K562 (cell line): ENCODE results near the gene LENG9. TPM values are rescaled to one million over a fixed set of nuclear protein-coding genes. Genes with fewer than 3 reads are reported as not detected.

ENCODE experiments used
- ATAC-seq: fragments of 200-7000 bp; cut with Tn5 transposase; 3 replicates; pipeline ENCODE4 v1.9.1; 2020; ENCODE audit warnings: moderate library complexity
- BruUV-seq: library from RNA; stranded (reverse); fragments of 400-500 nt; replicated peaks from 2 replicates; lab custom pipeline; 2021; lab: Mats Ljungman, UMichigan
- CTCF ChIA-PET: fragments of 300-600 bp; formaldehyde crosslinking; extraction: SDS; loops from one replicate; lab custom pipeline; 2021; ENCODE audit warnings: low intra/inter-chr PET ratio; lab: Yijun Ruan, JAX
- POLR2A ChIA-PET: fragments of 300-600, 350-650 bp; sonication (Branson Sonifier 250); formaldehyde crosslinking; extraction: SDS; loops from one replicate; lab custom pipeline; 2021; ENCODE audit warnings: antibody characterized with exemption, inconsistent platforms; lab: Yijun Ruan, JAX
- DNase-seq, 4 experiments: peaks; one replicate each; pipeline versions ENCODE4 v3.0.0 to v3.0.0-alpha.2; 2011 to 2018; ENCODE audit warnings: low spot score in 3 of 4, mixed read lengths in 3 of 4; ENCODE audit errors: extremely low read depth in 1 of 4
- FAIRE-seq: peaks from 2 replicates; lab custom pipeline; 2011; peaks lifted over from hg19 to GRCh38; lab: Jason Lieb, UNC
- H2AFZ ChIP-seq: 2 replicates; pipeline ENCODE4 v1.6.0; 2011; ENCODE audit warnings: low read depth, low read length, control low read depth, inconsistent platforms
- H3K27ac ChIP-seq: fragments of 200-600 bp; 3 replicates; pipeline ENCODE4 v1.8.0; 2011; ENCODE audit warnings: low read depth, mild to moderate bottlenecking, control low read depth, inconsistent platforms, low read length, moderate library complexity, mixed read lengths; ENCODE audit errors: extremely low read depth
- H3K27me3 ChIP-seq, 2 experiments: fragments of 300-600 bp in 1 of 2; 2 replicates in 1 of 2; 3 replicates in 1 of 2; pipeline versions ENCODE4 v1.6.0 to v1.8.0; 2011; ENCODE audit warnings: inconsistent platforms in 2 of 2, low read length in 2 of 2, mild to moderate bottlenecking in 1 of 2, mixed read lengths in 1 of 2, moderate library complexity in 1 of 2; ENCODE audit not compliant: control insufficient read depth in 2 of 2, insufficient read depth in 2 of 2
- H3K36me3 ChIP-seq: fragments of 300-600 bp; 3 replicates; pipeline ENCODE4 v1.8.0; 2011; ENCODE audit warnings: mild to moderate bottlenecking, low read length, inconsistent platforms; ENCODE audit not compliant: control insufficient read depth, insufficient read depth
- H3K4me1 ChIP-seq, 2 experiments: fragments of 200-600 bp in 1 of 2; replicated peaks in 1 of 2; 2 replicates in 1 of 2; 3 replicates in 1 of 2; pipeline versions ENCODE4 v1.5.1 to v1.8.0; 2011; ENCODE audit warnings: inconsistent platforms in 2 of 2, low read length in 2 of 2, mild to moderate bottlenecking in 1 of 2, mixed read lengths in 1 of 2, moderate library complexity in 1 of 2; ENCODE audit not compliant: control insufficient read depth in 2 of 2, insufficient read depth in 2 of 2
- H3K4me2 ChIP-seq: 2 replicates; pipeline ENCODE4 v1.6.1; 2011; ENCODE audit warnings: low read length, control low read depth, inconsistent platforms, mixed read lengths; ENCODE audit not compliant: insufficient read depth
- H3K4me3 ChIP-seq: fragments of 200-600 bp; sonication (generic), shearing (Covaris generic); 2 replicates; pipeline ENCODE4 v1.5.1; 2016; ENCODE audit warnings: control low read depth, inconsistent platforms
- H3K79me2 ChIP-seq: fragments of 200-600 bp; 3 replicates; pipeline ENCODE4 v1.8.0; 2011; ENCODE audit warnings: low read length, inconsistent platforms; ENCODE audit not compliant: control insufficient read depth, insufficient read depth
- H3K9ac ChIP-seq, 2 experiments: 2 replicates each; pipeline versions ENCODE4 v1.6.0 to v1.6.1; 2011; ENCODE audit warnings: low read depth in 2 of 2, low read length in 2 of 2, control low read depth in 1 of 2, inconsistent platforms in 1 of 2, mild to moderate bottlenecking in 1 of 2, mixed read lengths in 1 of 2; ENCODE audit not compliant: insufficient read depth in 1 of 2
- H3K9me1 ChIP-seq: one replicate; pipeline ENCODE4 v1.6.0; 2011; ENCODE audit warnings: inconsistent platforms, mild to moderate bottlenecking, low read length, moderate library complexity; ENCODE audit not compliant: control insufficient read depth, insufficient read depth
- H3K9me3 ChIP-seq: replicated peaks from 2 replicates; pipeline ENCODE4 v1.5.1; 2011; ENCODE audit warnings: low read depth, low read length, inconsistent platforms; ENCODE audit not compliant: control insufficient read depth, insufficient read depth
- H4K20me1 ChIP-seq: replicated peaks from 2 replicates; pipeline ENCODE4 v1.6.1; 2011; ENCODE audit warnings: low read length, inconsistent platforms, mixed read lengths; ENCODE audit not compliant: control insufficient read depth, insufficient read depth
- CBX5 ChIP-seq: IDR thresholded peaks from 2 replicates; pipeline ENCODE4 v1.6.1; 2014; ENCODE audit warnings: low read depth, borderline replicate concordance
- CHD1 ChIP-seq: fragments of 200-600 bp; sonication (generic); IDR thresholded peaks from one replicate; pipeline ENCODE4 v1.6.1; 2012; ENCODE audit warnings: mild to moderate bottlenecking, moderate library complexity, low read length, inconsistent platforms
- CTBP1 ChIP-seq: fragments of 450-650 bp; IDR thresholded peaks from 2 replicates; pipeline ENCODE4 v1.6.1; 2016; ENCODE audit warnings: borderline replicate concordance
- DMBX1 ChIP-seq: fragments of 250-450 bp; sonication (Bioruptor Pico); IDR thresholded peaks from 2 replicates; pipeline ENCODE4 v1.8.0; 2022; ENCODE audit warnings: inconsistent platforms, mild to moderate bottlenecking, moderate library complexity, borderline replicate concordance
- E2F6 ChIP-seq, 2 experiments: IDR thresholded peaks; 2 replicates each; pipeline ENCODE4 v1.6.1; 2011; ENCODE audit warnings: borderline replicate concordance in 1 of 2, control low read depth in 1 of 2, low read depth in 1 of 2, low read length in 1 of 2, mild to moderate bottlenecking in 1 of 2, mixed read lengths in 1 of 2, moderate library complexity in 1 of 2; ENCODE audit not compliant: insufficient read depth in 1 of 2, insufficient read length in 1 of 2, poor library complexity in 1 of 2, severe bottlenecking in 1 of 2; ENCODE audit errors: extremely low read depth in 1 of 2
- KHSRP ChIP-seq: fragments of 450-650 bp; IDR thresholded peaks from 2 replicates; pipeline ENCODE4 v1.6.1; 2017
- KLF1 ChIP-seq: fragments of 450-650 bp; IDR thresholded peaks from 2 replicates; pipeline ENCODE4 v1.6.1; 2016; ENCODE audit warnings: missing genetic modification characterization, missing compliant biosample characterization
- KLF13 ChIP-seq: fragments of 450-650 bp; IDR thresholded peaks from 2 replicates; pipeline ENCODE4 v1.6.1; 2016; ENCODE audit warnings: missing genetic modification characterization, low read depth, mild to moderate bottlenecking, missing compliant biosample characterization, moderate library complexity, borderline replicate concordance
- RBM34 ChIP-seq: fragments of 200-400 bp; formaldehyde crosslinking; IDR thresholded peaks from 2 replicates; pipeline ENCODE4 v1.6.1; 2018; ENCODE audit warnings: low read length, borderline replicate concordance; ENCODE audit not compliant: insufficient read depth
- TEAD4 ChIP-seq, 2 experiments: sonication (generic) in 1 of 2; formaldehyde crosslinking in 1 of 2; IDR thresholded peaks; 2 replicates each; pipeline versions ENCODE4 v1.6.1 to v1.8.0; 2012 to 2022; ENCODE audit warnings: borderline replicate concordance in 1 of 2, inconsistent platforms in 1 of 2, low read length in 1 of 2, mild to moderate bottlenecking in 1 of 2, missing genetic modification reagents in 1 of 2
- THRAP3 ChIP-seq: fragments of 450-650 bp; IDR thresholded peaks from 2 replicates; pipeline ENCODE4 v1.6.1; 2016; ENCODE audit warnings: mild to moderate bottlenecking, inconsistent platforms, borderline replicate concordance
- TSC22D4 ChIP-seq: fragments of 450-650 bp; IDR thresholded peaks from 2 replicates; pipeline ENCODE4 v1.6.1; 2016; ENCODE audit warnings: missing genetic modification characterization, missing biosample characterization, control low read depth
- ZKSCAN1 ChIP-seq: fragments of 150-350 bp; IDR thresholded peaks from 2 replicates; pipeline ENCODE4 v1.6.1; 2016; ENCODE audit warnings: low read depth, low read length
- ZNF23 ChIP-seq: fragments of 250-450 bp; sonication (Bioruptor Pico); IDR thresholded peaks from 2 replicates; pipeline ENCODE4 v1.4.0; 2020; ENCODE audit warnings: mild to moderate bottlenecking
- ZNF695 ChIP-seq: fragments of 450-650 bp; formaldehyde crosslinking; IDR thresholded peaks from 2 replicates; pipeline ENCODE4 v1.4.0; 2020; ENCODE audit warnings: mild to moderate bottlenecking, moderate library complexity
- WGBS: fragments of 100-300 bp; shearing (Covaris generic); methylation state at CpG from one replicate; pipeline ENCODE4 v1.1.6; 2016; ENCODE audit warnings: low coverage, mixed read lengths; ENCODE audit not compliant: insufficient coverage; ENCODE audit errors: missing lambda C conversion rate; 5-methylcytosine and 5-hydroxymethylcytosine counted together
- in situ Hi-C: fragments of 300-500 bp; cut with MboI; formaldehyde crosslinking; loops from 4 replicates; pipeline ENCODE4 v1.15.0; 2018; ENCODE audit warnings: inconsistent platforms, mixed read lengths
- intact Hi-C: fragments of 100-400 bp; cut with micrococcal nuclease; formaldehyde crosslinking; loops from 2 replicates; pipeline ENCODE4 v1.14.2; 2022
- polyA plus RNA-seq, 8 experiments: library from polyadenylated mRNA; depleted of rRNA in 4 of 8; stranded (reverse) in 5 of 8; unstranded in 3 of 8; fragments of >200 nt; fragmentation: Nextera tagmentation in 2 of 8; fragmentation: Illumina TruSeq in 1 of 8; extraction: Ambion mirVana in 2 of 8; extraction: Trizol in 1 of 8; gene quantifications; 2 replicates each; pipeline versions ENCODE4 v1.2.1 to v1.2.3, GENCODE V29; 2011 to 2014; ENCODE audit warnings: inconsistent platforms in 1 of 8, missing spikeins in 1 of 8
- total RNA-seq, 7 experiments: library from RNA; depleted of rRNA in 6 of 7; stranded (reverse); fragments of >200 nt in 6 of 7; fragmentation: Illumina TruSeq in 2 of 7; extraction: Trizol in 2 of 7; gene quantifications; 2 replicates each; pipeline versions ENCODE4 v1.2.1 to v1.2.3, GENCODE V29; 2011 to 2021; ENCODE audit warnings: low replicate concordance in 1 of 7
- TF ChIP-seq, protein P1 (sequence below): fragments of 450-650 bp; IDR thresholded peaks from 2 replicates; pipeline ENCODE4 v1.6.1; 2017; ENCODE audit warnings: mild to moderate bottlenecking, moderate library complexity

The LENG9 gene
- total and polyA plus RNA-seq, 9 of the 15 experiments (the other 6 are each of a cell fraction or from before 2014, with no cell fraction given), result 0.06 to 0.64 (median 0.33) TPM; not detected in 1

- in situ Hi-C loops, result no loop called here
- H3K79me2 ChIP-seq, result no peaks in the 10 kb centered on the region
Observed at GRCh38 chr19:54415901-54416673, 47.5 kb downstream of the LENG9 start.

More at GRCh38 chr19:54415901-54416673, 47.5 kb downstream of the LENG9 start:
- H3K9ac ChIP-seq, result peak overlapping the region in 1 of 2 experiments; percentile 35; a peak in 1 of 4 replicates
- no peak overlapping the region for H3K4me3 ChIP-seq
- BruUV-seq, result no TSS peak
- DNase-seq (peak in 2 of 4 experiments; percentile 5 to 6), ATAC-seq (no peak), FAIRE-seq (no peak)
- H3K9me3 ChIP-seq, result no peaks in the 10 kb centered on the region
- no peaks in the 10 kb centered on the region for H3K36me3 ChIP-seq
- H3K4me2 ChIP-seq, result no peak overlapping the region
- no peaks in the 10 kb centered on the region for H3K9me1 ChIP-seq
- H4K20me1 ChIP-seq, result peaks cover 5% of the 10 kb centered on the region; the same call in 1 of the 2 replicates
- intact Hi-C loops, result no loop called here
- H3K27ac ChIP-seq, result no peak overlapping the region
- peaks cover 8 to 17% of the 10 kb centered on the region in 2 experiments for H3K27me3 ChIP-seq
- WGBS, result 3% methylated on average over 20 of the region's 28 CpGs
- ChIA-PET POLR2A (no interaction called here), CTCF (no interaction called here)
- H3K4me1 ChIP-seq, result peaks cover 0 to 33% of the 10 kb centered on the region in 2 experiments; a peak in 3 of 5 replicates
- H2AFZ ChIP-seq, result no peak overlapping the region
- TF ChIP-seq KLF13 (no peak), DMBX1 (CRISPR knock-in tag) (no peak), E2F6 (IDR thresholded peaks at IDR 0.05; ENCODE audit: borderline replicate concordance in 1 of 2, extremely low read depth in 1 of 2, insufficient read depth in 1 of 2, insufficient read length in 1 of 2, low read depth in 1 of 2, low read length in 1 of 2, poor library complexity in 1 of 2, severe bottlenecking in 1 of 2) (no peak), TSC22D4 (tag) (no peak), RBM34 (no peak), ZNF23 (CRISPR knock-in tag) (no peak), CHD1 (no peak), THRAP3 (no peak), CTBP1 (no peak), CBX5 (no peak), KHSRP (no peak), TEAD4 (IDR thresholded peaks at IDR 0.05; ENCODE audit: low read length) (no peak), TEAD4 (CRISPR knock-in tag; IDR thresholded peaks at IDR 0.05; ENCODE audit: borderline replicate concordance) (no peak), ZKSCAN1 (no peak), ZNF695 (no peak), KLF1 (tag) (no peak)
- TF ChIP-seq, protein P1, sequence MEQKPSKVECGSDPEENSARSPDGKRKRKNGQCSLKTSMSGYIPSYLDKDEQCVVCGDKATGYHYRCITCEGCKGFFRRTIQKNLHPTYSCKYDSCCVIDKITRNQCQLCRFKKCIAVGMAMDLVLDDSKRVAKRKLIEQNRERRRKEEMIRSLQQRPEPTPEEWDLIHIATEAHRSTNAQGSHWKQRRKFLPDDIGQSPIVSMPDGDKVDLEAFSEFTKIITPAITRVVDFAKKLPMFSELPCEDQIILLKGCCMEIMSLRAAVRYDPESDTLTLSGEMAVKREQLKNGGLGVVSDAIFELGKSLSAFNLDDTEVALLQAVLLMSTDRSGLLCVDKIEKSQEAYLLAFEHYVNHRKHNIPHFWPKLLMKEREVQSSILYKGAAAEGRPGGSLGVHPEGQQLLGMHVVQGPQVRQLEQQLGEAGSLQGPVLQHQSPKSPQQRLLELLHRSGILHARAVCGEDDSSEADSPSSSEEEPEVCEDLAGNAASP, result no peak
